Nephron (organoid): Measurements from ENCODE around the gene KLK13.

Source experiments
- H3K27ac Mint-ChIP-seq, 3 experiments: 2 replicates each; pipeline ENCODE4 v1.8.0; 2020; ENCODE audit warnings: mixed read lengths in 3 of 3, mild to moderate bottlenecking in 2 of 3, moderate library complexity in 1 of 3
- H3K27me3 Mint-ChIP-seq: 2 replicates; pipeline ENCODE4 v1.8.0; 2021; ENCODE audit warnings: low read depth, mild to moderate bottlenecking, moderate library complexity, mixed read lengths
- H3K36me3 Mint-ChIP-seq: 2 replicates; pipeline ENCODE4 v1.8.0; 2020; ENCODE audit warnings: low read depth, mixed read lengths
- H3K4me1 Mint-ChIP-seq: 2 replicates; pipeline ENCODE4 v1.8.0; 2020; ENCODE audit warnings: mixed read lengths
- H3K4me3 Mint-ChIP-seq, 3 experiments: 2 replicates each; pipeline ENCODE4 v1.8.0; 2020; ENCODE audit warnings: mild to moderate bottlenecking in 3 of 3, mixed read lengths in 3 of 3, moderate library complexity in 2 of 3
- H3K9me3 Mint-ChIP-seq: 2 replicates; pipeline ENCODE4 v1.8.0; 2020; ENCODE audit warnings: mixed read lengths
- CTCF ChIP-seq, 3 experiments: fragments of 200-600 bp; sonication (generic); IDR thresholded peaks; one replicate each; pipeline ENCODE4 v1.5.0; 2021; ENCODE audit warnings: antibody characterized with exemption in 3 of 3; ENCODE audit not compliant: unreplicated experiment in 3 of 3

Gene KLK13

GRCh38 chr19:51014242-51014641 is 50.6 kb downstream of the KLK13 start:
- Mint-ChIP-seq H3K4me1 (peaks cover 14% of the 10 kb centered on the region), H3K36me3 (no peaks in the 10 kb centered on the region), H3K27ac (no peak overlapping the region), H3K9me3 (peaks cover 3% of the 10 kb centered on the region), H3K4me3 (peak overlapping the region in 1 of 3 experiments; percentile 53), H3K27me3 (peaks cover 83% of the 10 kb centered on the region)
- no peak for TF ChIP-seq CTCF (IDR thresholded peaks at IDR 0.05; ENCODE audit: unreplicated experiment in 3 of 3)

- Mint-ChIP-seq H3K4me3 (no peak overlapping the region), H3K27me3 (peaks cover 74% of the 10 kb centered on the region), H3K4me1 (peaks cover 6% of the 10 kb centered on the region), H3K36me3 (no peaks in the 10 kb centered on the region), H3K27ac (no peak overlapping the region), H3K9me3 (peaks cover 3% of the 10 kb centered on the region)
- TF ChIP-seq CTCF (IDR thresholded peaks at IDR 0.05; ENCODE audit: unreplicated experiment in 3 of 3): no peak
Measured at GRCh38 chr19:51012661-51013190, 52.2 kb downstream of the KLK13 start.

- Mint-ChIP-seq H3K4me3 (no peak overlapping the region), H3K27me3 (peaks cover 65% of the 10 kb centered on the region), H3K4me1 (no peaks in the 10 kb centered on the region), H3K36me3 (no peaks in the 10 kb centered on the region), H3K27ac (no peak overlapping the region), H3K9me3 (no peaks in the 10 kb centered on the region)
- TF ChIP-seq CTCF (IDR thresholded peaks at IDR 0.05; ENCODE audit: unreplicated experiment in 3 of 3): no peak
Measured at GRCh38 chr19:51010066-51010795, 54.7 kb downstream of the KLK13 start.

GRCh38 chr19:51009061-51009891 is 55.6 kb downstream of the KLK13 start:
- H3K4me3 Mint-ChIP-seq: no peak overlapping the region
- TF ChIP-seq CTCF (IDR thresholded peaks at IDR 0.05; ENCODE audit: unreplicated experiment in 3 of 3): no peak
- H3K27ac Mint-ChIP-seq: no peak overlapping the region
- no peaks in the 10 kb centered on the region for H3K36me3 Mint-ChIP-seq
- H3K9me3 Mint-ChIP-seq: no peaks in the 10 kb centered on the region
- peaks cover 62% of the 10 kb centered on the region for H3K27me3 Mint-ChIP-seq
- no peaks in the 10 kb centered on the region for H3K4me1 Mint-ChIP-seq

GRCh38 chr19:51007488-51007887 is 57.4 kb downstream of the KLK13 start:
- TF ChIP-seq CTCF (IDR thresholded peaks at IDR 0.05; ENCODE audit: unreplicated experiment in 3 of 3): no peak
- Mint-ChIP-seq H3K27ac (no peak overlapping the region), H3K4me1 (no peaks in the 10 kb centered on the region), H3K27me3 (peaks cover 44% of the 10 kb centered on the region), H3K9me3 (no peaks in the 10 kb centered on the region), H3K4me3 (no peak overlapping the region), H3K36me3 (no peaks in the 10 kb centered on the region)
